GM21717 (cell line): ENCODE data around the gene STEAP3.

ENCODE experiments used
- ATAC-seq: cut with Tn5 transposase; IDR thresholded peaks from one replicate; pipeline ENCODE4 v1.9.1; 2021; ENCODE audit warnings: mild to moderate bottlenecking, moderate library complexity; ENCODE audit not compliant: unreplicated experiment

The STEAP3 gene

DNA sequence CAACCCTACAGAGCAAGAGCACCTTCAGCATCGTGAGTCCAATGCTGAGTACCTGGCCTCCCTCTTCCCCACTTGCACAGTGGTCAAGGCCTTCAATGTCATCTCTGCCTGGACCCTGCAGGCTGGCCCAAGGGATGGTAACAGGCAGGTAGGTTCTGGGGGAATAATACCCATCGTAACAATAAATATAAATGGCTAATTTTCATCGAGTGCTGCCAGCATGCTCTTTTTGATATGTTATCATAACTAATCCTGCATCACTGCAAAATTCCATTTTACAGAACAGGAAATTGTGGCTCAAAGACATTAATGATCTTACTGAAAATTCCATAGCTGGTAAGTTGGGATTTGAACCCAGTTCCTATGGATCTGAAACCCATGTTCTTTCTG lies 22.2 kb downstream of the STEAP3 start:
- no peak for ATAC-seq

DNA sequence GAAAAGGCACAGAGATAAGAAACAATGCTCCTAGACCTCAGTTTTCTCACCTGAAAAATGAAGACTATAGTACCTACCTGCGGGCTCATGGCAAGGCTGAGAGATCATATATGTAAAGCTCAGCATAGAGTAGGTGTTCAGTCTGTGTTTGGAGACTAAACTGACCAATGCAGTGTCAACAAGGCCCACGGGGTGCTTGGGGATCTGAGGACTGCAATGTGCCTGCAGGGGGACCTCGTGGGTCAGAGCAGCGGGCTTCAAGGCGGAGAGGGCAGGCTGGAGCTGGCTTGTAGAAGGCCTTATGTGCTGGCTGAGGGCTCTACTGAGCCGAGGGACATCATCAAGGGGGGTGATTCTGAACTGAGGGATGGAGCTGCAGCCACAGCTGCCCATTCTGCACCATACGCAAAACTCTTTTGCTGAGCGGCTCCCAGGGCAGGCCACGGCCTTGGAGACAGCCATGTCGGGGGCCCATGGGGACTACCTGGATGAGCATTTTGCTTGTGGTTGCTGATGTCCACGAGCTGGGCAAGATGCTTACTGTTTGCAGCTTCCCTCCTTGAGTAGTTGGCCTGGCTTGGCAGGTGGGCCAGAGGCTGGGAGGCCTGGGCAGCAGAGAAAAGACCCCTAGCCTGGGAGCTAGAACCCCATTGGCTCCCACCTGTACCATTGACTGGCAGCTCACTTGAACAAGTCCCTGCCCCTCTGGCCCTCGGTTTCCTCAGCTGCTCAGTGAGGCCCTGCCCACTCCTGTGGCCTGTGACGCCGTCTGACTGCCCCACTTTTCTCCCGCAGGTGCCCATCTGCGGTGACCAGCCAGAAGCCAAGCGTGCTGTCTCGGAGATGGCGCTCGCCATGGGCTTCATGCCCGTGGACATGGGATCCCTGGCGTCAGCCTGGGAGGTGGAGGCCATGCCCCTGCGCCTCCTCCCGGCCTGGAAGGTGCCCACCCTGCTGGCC lies 23.5 kb downstream of the STEAP3 start:
- no peak for ATAC-seq

DNA sequence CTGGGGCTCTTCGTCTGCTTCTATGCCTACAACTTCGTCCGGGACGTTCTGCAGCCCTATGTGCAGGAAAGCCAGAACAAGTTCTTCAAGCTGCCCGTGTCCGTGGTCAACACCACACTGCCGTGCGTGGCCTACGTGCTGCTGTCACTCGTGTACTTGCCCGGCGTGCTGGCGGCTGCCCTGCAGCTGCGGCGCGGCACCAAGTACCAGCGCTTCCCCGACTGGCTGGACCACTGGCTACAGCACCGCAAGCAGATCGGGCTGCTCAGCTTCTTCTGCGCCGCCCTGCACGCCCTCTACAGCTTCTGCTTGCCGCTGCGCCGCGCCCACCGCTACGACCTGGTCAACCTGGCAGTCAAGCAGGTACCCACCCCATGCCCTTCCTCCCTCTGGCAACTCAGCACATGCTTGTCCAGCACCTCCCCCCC lies 24.2 kb downstream of the STEAP3 start:
- no peak for ATAC-seq

DNA sequence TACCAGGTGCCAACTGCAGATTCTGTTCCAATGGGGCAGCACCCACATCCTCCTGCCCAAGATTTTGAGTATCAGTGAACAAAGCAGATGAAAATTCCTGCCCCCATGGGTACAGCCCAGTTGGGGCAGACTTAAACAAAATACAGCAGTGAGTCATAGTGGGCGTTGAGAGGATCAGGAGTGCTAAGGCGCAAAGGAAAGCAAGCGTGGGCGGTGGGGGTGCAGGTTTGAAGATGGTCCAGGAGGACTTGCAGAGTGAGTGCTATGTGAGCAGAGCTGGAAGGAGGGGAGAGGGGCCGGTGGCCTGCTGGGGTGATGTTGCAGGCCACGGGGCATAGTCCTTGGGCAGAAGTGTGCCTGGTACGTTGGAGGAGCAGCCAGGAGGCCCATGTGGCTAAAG lies 24.7 kb downstream of the STEAP3 start:
- no peak for ATAC-seq

DNA sequence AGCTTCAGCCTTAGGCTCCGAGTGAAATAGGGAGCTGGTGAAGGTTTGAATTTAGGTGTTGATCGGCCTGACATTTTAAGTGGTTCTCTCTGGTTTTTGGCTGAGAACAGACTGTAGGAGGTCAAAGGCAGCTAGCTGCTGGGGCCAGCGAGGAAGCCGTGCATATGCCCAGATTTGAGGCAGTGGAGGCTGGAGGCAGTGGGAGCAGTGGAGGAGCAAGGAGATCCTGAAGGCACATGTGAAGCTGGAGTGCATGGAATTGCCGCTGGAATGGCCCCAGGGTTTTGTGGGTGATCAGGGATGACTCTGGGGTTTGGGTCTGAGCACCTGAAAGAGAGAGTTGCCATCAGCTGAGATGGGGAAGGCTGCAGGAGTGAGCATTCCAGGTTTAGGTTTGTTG lies 25.1 kb downstream of the STEAP3 start:
- no peak for ATAC-seq

DNA sequence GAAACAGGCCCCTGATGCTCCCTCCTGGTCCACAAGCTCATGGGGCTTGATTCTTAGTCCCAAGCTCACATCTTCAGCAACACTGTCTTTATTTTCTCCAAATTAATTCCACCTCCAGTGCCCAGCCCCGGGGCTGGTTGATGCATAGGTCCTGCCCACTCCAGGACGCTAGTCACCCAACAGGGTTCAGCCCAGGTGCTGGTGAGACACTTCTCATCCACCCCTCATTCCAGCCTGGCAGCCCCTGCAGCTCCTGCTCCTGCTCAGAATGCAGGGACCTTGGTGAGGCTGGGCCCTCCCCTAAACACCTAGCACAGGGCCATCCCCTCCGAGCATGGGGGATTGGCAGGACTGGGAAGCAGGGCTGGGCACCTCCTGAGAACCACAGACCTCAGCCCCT lies 25.7 kb downstream of the STEAP3 start:
- ATAC-seq: no peak

DNA sequence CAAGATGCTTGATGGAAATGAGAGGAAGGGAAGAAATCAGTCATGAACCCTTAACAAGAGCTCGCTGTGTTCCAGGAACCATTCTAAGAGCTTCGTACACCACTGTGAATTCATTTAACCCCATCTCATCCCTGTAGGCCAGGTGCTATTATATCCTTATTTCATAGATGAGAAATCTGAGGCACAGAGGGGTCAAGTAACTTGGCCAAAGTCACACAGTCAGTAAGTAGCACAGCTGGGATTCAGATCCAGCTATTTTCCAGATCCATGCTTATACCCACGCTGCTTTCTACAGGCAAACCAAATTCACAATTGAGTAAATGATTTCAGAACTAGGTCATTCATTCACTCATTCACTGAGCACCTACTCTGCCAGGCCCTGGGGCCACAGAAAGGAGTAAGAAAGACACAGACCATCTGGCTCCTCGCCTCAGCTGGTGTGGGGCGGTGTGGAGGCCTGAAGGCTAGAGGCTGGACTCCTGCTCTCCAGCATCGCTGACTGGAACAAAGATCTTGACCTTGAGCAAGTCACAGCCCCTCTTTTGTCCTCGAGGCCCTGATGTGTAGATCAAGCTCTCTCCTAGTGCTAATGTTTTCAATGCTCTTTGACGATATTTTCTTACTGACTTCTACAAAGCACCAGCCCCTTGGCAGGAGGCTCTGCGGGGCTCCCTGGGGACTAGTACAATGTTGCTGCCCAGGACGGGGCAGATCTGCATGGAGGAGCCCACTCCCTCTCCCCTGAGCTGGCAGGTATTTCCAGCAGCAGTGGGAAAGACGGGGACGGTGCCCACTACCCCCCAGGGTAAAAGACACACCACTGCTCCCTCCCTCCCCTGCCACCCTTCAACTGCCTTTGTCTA lies 26.5 kb downstream of the STEAP3 start:
- no peak for ATAC-seq

DNA sequence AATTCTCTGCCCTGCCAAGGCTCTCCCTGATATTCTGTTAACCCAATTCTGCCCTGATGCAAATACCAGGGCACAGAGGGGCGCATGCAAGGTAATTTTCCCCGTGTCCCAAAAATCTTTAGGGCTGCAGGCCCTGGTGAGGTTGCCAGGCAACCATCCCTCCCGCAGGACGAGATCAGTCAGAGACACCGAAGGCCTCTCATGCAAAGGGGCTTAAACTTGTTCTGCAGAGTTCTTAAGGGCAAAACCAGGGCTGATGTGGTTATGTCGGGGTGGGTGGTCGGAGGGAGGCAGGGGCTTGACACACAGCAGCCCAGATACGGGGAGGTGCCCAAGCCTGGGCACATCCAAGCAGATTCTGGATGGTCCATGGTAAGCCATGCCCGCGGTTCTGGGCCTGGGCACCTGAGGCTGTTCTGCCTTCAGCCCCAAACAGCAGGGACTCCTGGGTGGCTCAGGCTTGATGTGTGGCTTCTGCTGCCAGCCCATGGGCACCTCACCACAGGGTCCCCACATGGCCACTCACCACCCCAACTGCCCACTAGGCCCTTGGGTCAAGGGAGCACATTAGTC lies 27.2 kb downstream of the STEAP3 start:
- no peak for ATAC-seq

DNA sequence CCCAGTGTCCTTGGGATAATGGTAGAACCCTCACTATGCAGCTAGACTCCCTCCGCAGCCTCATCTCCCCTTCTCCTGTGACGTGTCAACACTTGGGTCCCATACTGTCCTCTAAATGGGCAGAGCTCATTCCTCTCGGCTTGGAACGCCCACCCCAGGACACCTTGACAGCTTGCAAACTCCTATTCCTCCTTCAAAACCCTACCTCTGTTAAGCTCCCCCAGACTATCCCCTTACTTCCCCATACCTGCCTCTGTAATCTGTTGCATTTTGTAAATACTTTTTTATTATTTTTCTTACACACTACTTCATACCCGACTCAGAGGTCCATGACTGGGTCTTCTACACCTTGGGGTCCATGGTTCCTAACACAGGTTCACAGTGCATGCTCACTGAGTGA lies 28.0 kb downstream of the STEAP3 start:
- no peak for ATAC-seq

DNA sequence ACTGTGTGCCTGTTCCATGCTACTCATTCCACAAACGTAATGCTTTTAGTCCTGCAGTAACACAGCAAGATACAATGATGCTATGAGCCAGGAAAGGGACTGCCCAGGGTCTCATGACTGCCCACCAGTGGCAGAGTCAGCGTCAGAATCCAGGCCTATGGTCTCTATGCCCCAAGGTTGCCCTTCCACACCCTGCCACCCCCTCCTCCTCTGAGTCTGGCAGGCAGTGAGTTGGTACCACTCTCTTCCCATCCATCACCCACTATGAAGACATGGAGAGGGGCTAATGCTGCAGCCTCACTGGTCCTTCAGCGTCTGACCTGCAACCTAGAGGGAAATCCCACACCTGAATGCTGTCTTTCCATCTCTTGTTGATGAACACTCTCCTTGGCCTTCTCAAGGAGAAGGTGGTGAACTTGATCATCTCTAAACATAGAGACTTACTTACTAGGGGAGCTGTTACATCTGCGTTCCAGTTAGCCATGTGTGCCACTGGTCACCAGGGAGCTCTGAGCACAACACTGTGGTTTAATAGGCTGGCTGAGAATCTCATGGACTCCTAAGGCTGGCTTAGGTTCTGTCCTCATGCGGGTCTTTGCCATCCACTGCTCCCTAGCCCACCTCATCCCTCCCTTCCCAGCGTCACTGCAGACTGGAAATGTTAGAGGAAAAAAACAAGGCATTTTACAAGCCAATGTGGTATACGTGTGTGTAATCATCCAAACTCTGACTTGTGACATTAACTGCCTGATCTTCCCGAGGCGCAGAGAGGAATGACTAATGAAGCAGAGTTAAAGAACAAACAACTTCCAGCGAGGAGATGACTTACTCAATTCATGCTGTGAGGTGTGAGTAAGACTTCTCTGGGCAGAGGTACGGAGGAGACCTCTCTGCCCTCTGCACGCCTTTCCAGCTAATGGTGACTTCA lies 28.8 kb downstream of the STEAP3 start:
- no peak for ATAC-seq

DNA sequence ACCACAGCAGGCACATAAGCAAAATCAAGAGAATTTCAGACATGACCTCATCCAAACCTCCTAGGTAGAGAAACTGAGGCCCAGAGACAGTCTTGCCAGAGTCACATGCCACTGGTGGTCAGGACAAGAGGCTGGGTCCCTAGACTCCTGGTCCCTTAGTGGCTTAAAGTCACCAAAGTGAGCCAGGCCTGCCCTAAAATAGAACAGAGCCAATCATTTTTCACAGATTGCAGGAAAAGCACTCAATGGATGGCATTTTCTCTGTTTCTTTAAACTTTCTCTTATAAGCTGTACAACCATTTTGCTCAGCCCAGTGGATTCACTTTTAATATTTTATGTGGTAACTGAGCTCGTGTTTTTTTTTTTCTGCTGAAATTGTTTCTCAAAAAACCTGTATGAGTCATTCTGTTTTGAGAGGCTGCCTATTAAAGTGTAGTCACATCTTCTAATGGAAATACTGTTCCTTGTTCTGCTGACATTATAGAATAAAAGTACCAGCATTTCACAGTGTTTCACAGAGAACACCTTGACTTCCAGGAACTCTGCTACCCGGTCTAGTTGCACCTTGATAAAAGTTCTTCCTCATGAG lies 29.6 kb downstream of the STEAP3 start:
- ATAC-seq: no peak

DNA sequence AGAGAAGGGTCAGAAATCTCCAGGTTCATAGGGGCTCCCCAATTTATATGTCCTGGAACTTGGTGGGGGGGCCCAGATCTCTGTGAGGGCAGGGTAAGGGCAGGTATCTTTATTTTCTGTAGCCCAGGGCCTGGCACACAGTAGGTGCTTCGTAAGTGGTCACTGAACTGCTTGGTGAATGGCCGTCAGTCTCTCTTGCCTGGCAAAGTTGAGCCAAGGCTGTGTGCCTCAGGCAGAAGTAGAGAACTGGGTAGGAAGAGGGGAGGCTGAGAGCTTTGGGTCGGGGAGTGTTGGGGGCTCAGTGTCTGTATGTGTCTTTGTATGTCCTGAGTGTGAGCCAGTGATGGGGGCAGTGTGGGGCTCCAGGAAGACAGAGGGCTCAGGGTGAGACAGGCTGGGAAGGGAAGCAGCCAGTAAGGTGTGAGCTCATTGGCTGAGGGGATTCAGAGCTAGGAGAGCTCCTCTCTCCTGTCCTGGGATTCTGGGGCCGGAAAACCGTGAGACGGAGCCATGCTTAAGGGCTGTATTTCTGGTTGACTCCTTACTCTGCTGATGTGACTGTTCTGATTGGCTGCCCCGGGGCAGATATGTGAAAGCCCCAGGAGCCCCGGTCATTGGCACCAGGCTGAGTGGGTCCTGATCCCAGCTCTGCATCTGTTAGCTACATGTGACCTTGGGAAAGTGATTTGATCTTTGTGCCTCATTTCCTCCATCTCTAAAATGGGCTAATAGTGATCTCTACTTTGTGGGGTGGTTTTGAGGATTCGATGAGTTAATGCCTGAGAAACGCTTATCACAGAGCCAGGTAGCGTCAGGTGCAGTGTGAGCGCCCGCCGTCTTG lies 30.3 kb downstream of the STEAP3 start:
- ATAC-seq: no peak

DNA sequence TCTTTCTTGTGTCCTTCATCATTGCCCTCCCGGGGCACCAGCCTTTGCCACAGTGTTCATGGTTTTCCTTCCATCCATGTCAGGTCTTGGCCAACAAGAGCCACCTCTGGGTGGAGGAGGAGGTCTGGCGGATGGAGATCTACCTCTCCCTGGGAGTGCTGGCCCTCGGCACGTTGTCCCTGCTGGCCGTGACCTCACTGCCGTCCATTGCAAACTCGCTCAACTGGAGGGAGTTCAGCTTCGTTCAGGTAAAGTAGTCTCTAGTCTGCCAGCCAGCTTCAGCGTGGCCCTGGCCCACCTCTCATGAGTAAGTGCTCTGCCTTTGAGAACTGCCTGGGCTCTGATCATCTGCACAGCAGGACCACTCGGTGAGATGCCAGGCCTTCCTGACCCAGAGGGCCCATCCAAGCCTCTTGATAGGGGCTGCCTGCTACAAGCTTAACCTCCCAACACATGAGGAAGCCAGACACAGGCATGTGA lies 31.0 kb downstream of the STEAP3 start:
- no peak for ATAC-seq

DNA sequence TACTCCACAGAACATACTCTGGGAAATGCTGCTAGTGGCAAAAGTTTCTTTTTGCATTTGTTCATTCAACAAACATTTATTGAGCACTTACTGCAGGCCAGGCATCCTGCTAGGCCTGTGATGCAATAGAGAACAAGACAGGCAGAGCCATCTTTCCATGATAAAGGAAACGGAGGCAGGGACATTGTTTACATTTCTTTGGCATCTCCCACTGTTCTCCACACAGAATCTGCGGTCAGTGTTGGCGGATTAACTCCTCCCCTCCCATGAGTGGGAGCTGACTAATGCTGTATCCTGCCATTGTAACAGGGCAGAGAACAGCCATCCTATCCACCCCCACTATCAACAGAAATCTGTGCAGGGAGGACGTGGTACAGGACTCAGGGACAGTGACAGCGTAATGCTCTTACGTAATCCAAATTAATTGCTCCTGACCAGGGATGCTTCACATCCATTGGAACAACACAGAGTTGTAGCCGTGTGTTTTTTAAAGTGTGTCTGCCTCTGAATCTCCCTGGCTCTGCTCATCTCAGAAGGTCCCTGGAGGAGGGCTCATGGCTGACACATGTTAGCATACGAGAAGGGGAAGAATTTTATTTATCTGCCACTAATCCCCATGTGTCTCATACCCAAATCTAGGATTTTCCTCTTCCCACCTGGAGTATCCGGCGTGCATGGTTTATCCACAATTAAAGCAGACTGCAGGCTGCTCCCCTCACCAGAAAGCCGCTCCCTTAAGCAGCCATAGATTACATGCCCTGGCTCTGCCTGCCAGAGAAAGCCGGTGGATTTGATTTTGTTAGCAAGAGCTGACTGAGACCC lies 32.3 kb downstream of the STEAP3 start:
- no peak for ATAC-seq

DNA sequence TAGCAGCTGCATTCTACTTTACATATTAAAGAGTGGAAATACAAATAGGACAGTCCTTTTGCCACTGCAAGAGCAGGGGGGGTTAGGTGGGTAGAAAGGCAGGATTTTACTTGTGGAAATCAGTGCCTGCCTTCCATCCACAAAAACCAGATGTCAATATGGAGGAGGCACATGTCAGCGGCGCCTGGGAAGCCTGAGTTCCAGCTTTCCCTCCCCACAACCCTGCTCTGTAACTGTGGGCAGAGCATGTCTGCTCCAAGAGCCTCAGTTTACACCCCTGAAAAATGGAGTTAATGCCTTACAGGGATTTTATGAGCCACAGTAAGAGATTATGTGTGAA lies 32.9 kb downstream of the STEAP3 start:
- ATAC-seq: no peak

DNA sequence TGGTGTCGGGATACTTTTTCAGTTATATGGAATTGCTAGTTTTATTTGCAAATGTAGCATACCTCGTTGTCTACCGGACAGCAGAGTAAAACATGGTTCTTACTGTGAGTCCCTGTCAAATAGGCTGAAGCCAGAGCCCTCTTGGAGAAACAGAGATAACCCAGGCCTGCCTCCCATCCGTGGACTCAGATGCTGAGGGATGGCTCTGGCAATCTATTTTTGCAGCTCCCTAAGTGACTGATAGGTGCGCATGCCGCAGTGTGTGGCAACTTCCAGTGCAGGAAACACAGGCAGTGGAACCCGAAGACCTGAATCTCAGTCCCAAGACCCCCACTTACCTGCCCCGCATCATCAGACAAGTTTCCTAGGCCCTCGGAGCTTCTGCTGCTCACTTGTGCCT lies 33.6 kb downstream of the STEAP3 start:
- no peak for ATAC-seq

DNA sequence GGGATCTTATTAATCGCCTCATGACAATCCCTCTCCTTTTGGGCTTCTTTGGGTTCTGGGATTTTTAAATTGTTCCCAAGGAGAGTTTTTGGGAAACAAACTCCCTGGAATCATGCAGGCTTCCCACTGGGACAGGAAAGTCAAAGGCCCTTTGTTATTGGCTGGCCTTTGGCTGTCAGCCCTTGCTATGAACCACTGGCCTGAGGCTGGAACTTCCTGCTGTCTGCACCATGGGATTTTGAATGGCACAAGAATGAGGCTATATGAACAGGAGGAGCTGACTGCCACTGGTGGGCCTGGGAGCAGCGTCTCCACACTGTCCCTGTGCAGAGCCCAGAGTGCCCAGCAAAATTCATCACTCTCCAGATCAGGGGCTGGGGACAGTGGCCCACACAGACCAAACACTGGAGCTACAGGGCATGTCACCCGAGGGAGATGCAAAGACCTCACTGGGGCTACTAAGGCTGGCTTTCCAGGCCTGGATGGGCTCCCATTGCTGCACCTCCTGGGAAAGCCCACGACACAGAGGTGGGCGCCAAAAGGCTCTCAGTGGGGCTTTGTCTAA lies 35.7 kb downstream of the STEAP3 start:
- no peak for ATAC-seq
